SKM-1 treated with dmso at 0.1 percent for 144 hours (cell line): Measurements from ENCODE around the gene PPP4C.
"Not testable (repeated sequence)": the region's sequence is repeated elsewhere in the genome, so short reads cannot be mapped to it uniquely, and the experiment has no call there.

ENCODE experiments used
- DNase-seq: peaks from one replicate; lab custom pipeline; 2025; ENCODE audit not compliant: unreplicated experiment; lab: John Stamatoyannopoulos, UW

Gene PPP4C

GRCh38 chr16:30096105-30096861 is 20.5 kb downstream of the PPP4C start, which contains the start of gene YPEL3:
Gene YPEL3, minus strand, starts transcription at chr16:30096213. Its CDS starts 731 bp downstream, at chr16:30095482.
- no peak for DNase-seq

GRCh38 chr16:30096862-30097563 is 21.2 kb downstream of the PPP4C start:
- peak; percentile 99 for DNase-seq

GRCh38 chr16:30104090-30104489 is 28.3 kb downstream of the PPP4C start:
- no peak for DNase-seq

GRCh38 chr16:30104492-30104891 is 28.7 kb downstream of the PPP4C start:
- DNase-seq, result no peak

GRCh38 chr16:30108059-30108850 is 32.5 kb downstream of the PPP4C start:
- DNase-seq, result no peak

- DNase-seq, result no peak
These were observed 34.9 kb downstream of the PPP4C start for GRCh38 chr16:30110661-30111060.

GRCh38 chr16:30112197-30113030 is 36.6 kb downstream of the PPP4C start:
- peak; percentile 65 for DNase-seq

GRCh38 chr16:30113031-30113710 is 37.4 kb downstream of the PPP4C start, which contains the start of gene GDPD3:
Gene GDPD3, minus strand, starts transcription at chr16:30113537. Its CDS starts 59 bp downstream, at chr16:30113478.
- DNase-seq, result no peak

GRCh38 chr16:30113711-30114333 is 38.0 kb downstream of the PPP4C start:
- DNase-seq, result no peak

GRCh38 chr16:30114411-30114810 is 38.6 kb downstream of the PPP4C start:
- no peak for DNase-seq

- DNase-seq, result not testable (repeated sequence)
These were observed 39.0 kb downstream of the PPP4C start for GRCh38 chr16:30114833-30115232.

- DNase-seq, result no peak
These were observed 39.4 kb downstream of the PPP4C start for GRCh38 chr16:30115238-30115637.

GRCh38 chr16:30116291-30117207 is 40.8 kb downstream of the PPP4C start:
- DNase-seq, result no peak

- no peak for DNase-seq
These were observed 42.0 kb downstream of the PPP4C start for GRCh38 chr16:30117768-30118167.

- no peak for DNase-seq
These were observed 43.6 kb downstream of the PPP4C start for GRCh38 chr16:30119428-30119827.

GRCh38 chr16:30120340-30121105 is 44.7 kb downstream of the PPP4C start:
- no peak for DNase-seq

GRCh38 chr16:30121741-30122571 is 46.2 kb downstream of the PPP4C start:
- DNase-seq, result no peak
